PC-9 (cell line): ENCODE measurements around the gene NSMCE1. TPM values are rescaled to one million over a fixed set of nuclear protein-coding genes. Genes with fewer than 3 reads are reported as not detected.

Experiments
- BruUV-seq: library from RNA; stranded (reverse); fragments of 400-500 nt; replicated peaks from 2 replicates; lab custom pipeline; 2021; lab: Mats Ljungman, UMichigan
- CTCF ChIA-PET: fragments of 300-600 bp; sonication (Branson Sonifier 250); formaldehyde crosslinking; loops from one replicate; lab custom pipeline; 2022; ENCODE audit warnings: antibody characterized with exemption; lab: Charles Lee
- POLR2A ChIA-PET: fragments of 300-600 bp; sonication (Branson Sonifier 250); formaldehyde crosslinking; loops from one replicate; lab custom pipeline; 2022; ENCODE audit warnings: antibody characterized with exemption; ENCODE audit not compliant: unreplicated experiment; lab: Charles Lee
- DNase-seq, 2 experiments: peaks; one replicate each; pipeline versions ENCODE4 v3.0.0 to v3.0.0-alpha.2; 2015 to 2022; ENCODE audit warnings: mixed read lengths in 1 of 2
- H2AFZ ChIP-seq: fragments of 200-600 bp; sonication (generic); 2 replicates; pipeline ENCODE4 v1.8.1; 2017; ENCODE audit warnings: antibody characterized with exemption
- H3F3A ChIP-seq: fragments of 200-600 bp; sonication (generic); 2 replicates; pipeline ENCODE4 v1.8.1; 2017; ENCODE audit warnings: antibody characterized with exemption, mild to moderate bottlenecking, low read depth; ENCODE audit not compliant: insufficient read depth
- H3K27ac ChIP-seq: fragments of 200-600 bp; sonication (generic); 2 replicates; pipeline ENCODE4 v1.6.1; 2016; ENCODE audit warnings: mixed run types
- H3K27me3 ChIP-seq: fragments of 200-600 bp; sonication (generic); 2 replicates; pipeline ENCODE4 v1.6.1; 2016; ENCODE audit warnings: low read depth, mixed run types; ENCODE audit not compliant: insufficient read depth
- H3K36me3 ChIP-seq: fragments of 200-600 bp; sonication (generic); 2 replicates; pipeline ENCODE4 v1.6.1; 2016; ENCODE audit warnings: low read depth, mixed run types
- H3K4me1 ChIP-seq: fragments of 200-600 bp; sonication (generic); replicated peaks from 2 replicates; pipeline ENCODE4 v1.6.1; 2016; ENCODE audit warnings: mixed run types; ENCODE audit not compliant: insufficient read depth
- H3K4me2 ChIP-seq: fragments of 200-600 bp; sonication (generic); 2 replicates; pipeline ENCODE4 v1.6.1; 2017; ENCODE audit warnings: mixed run types
- H3K4me3 ChIP-seq: fragments of 200-600 bp; sonication (generic); 2 replicates; pipeline ENCODE4 v1.6.1; 2016; ENCODE audit warnings: mixed run types
- H3K79me2 ChIP-seq: fragments of 200-600 bp; sonication (generic); 2 replicates; pipeline ENCODE4 v1.6.1; 2017; ENCODE audit warnings: low read depth, mixed run types
- H3K9me2 ChIP-seq: fragments of 200-600 bp; sonication (generic); 2 replicates; pipeline ENCODE4 v1.8.1; 2017; ENCODE audit warnings: mild to moderate bottlenecking; ENCODE audit not compliant: insufficient read depth
- H3K9me3 ChIP-seq: fragments of 200-600 bp; sonication (generic); 2 replicates; pipeline ENCODE4 v1.8.1; 2016; ENCODE audit warnings: low read depth; ENCODE audit not compliant: insufficient read depth
- H4K20me1 ChIP-seq: fragments of 200-600 bp; sonication (generic); 2 replicates; pipeline ENCODE4 v1.8.1; 2017; ENCODE audit not compliant: insufficient read depth
- CTCF ChIP-seq: fragments of 200-600 bp; sonication (generic); conservative IDR thresholded peaks from 2 replicates; pipeline ENCODE4 v1.6.1; 2017; ENCODE audit warnings: mixed run types, antibody characterized with exemption, mild to moderate bottlenecking, moderate library complexity
- EZH2 ChIP-seq: fragments of 200-600 bp; sonication (generic); IDR thresholded peaks from 2 replicates; pipeline ENCODE4 v1.8.0; 2017; ENCODE audit warnings: antibody characterized with exemption, low read depth
- intact Hi-C: fragments of 100-400 bp; cut with micrococcal nuclease; formaldehyde crosslinking; loops from one replicate; pipeline ENCODE4 v1.10.0; 2022; ENCODE audit not compliant: unreplicated experiment
- total RNA-seq: library from RNA; stranded (reverse); gene quantifications from 2 replicates; pipeline ENCODE4 v1.2.3, GENCODE V29; 2021

The NSMCE1 gene
- total RNA-seq, 1 experiment from 2014 or later = 114 TPM

GRCh38 chr16:27236635-27237218, 31.8 kb downstream of the NSMCE1 start:
- peaks cover 10% of the 10 kb centered on the region for H3K4me1 ChIP-seq
- H3K36me3 ChIP-seq = peaks cover 13% of the 10 kb centered on the region; the same call in 1 of the 2 replicates
- no peak overlapping the region for H3K4me3 ChIP-seq
- H4K20me1 ChIP-seq = no peaks in the 10 kb centered on the region
- DNase-seq = no peak
- intact Hi-C loops = no loop called here
- CTCF ChIA-PET = no interaction called here
- H3K79me2 ChIP-seq = peaks cover 8% of the 10 kb centered on the region; the same call in 1 of the 2 replicates
- H3K9me2 ChIP-seq = no peaks in the 10 kb centered on the region
- no peak overlapping the region for H3K4me2 ChIP-seq
- H2AFZ ChIP-seq = no peak overlapping the region
- H3K27me3 ChIP-seq = no peaks in the 10 kb centered on the region
- POLR2A ChIA-PET = interaction anchor here (0.6 kb wide), 1 partner anchor 42 kb away, joined by 4 read pairs; no protein-coding TSS in a partner anchor
- no peaks in the 10 kb centered on the region for H3K9me3 ChIP-seq
- TF ChIP-seq CTCF = no peak
- no peak for TF ChIP-seq EZH2
- peaks cover 8% of the 10 kb centered on the region; the same call in 1 of the 2 replicates for H3F3A ChIP-seq
- H3K27ac ChIP-seq = no peak overlapping the region
- no TSS peak for BruUV-seq

GRCh38 chr16:27235938-27236245, 32.7 kb downstream of the NSMCE1 start:
- H2AFZ ChIP-seq = no peak overlapping the region
- intact Hi-C loops = loop anchor here (1.0 to 2.0 kb wide), 5 partner anchors 57 to 221 kb away; no protein-coding TSS in a partner anchor

More at GRCh38 chr16:27235938-27236245, 32.7 kb downstream of the NSMCE1 start:
- H3K4me3 ChIP-seq = no peak overlapping the region
- POLR2A ChIA-PET = no interaction called here
- TF ChIP-seq EZH2 = no peak
- TF ChIP-seq CTCF = no peak
- no peak overlapping the region for H3K27ac ChIP-seq
- H3K27me3 ChIP-seq = no peaks in the 10 kb centered on the region
- H3K9me2 ChIP-seq = no peaks in the 10 kb centered on the region
- BruUV-seq = no TSS peak
- no peak overlapping the region for H3K4me2 ChIP-seq
- peaks cover 2% of the 10 kb centered on the region; the same call in 1 of the 2 replicates for H3K4me1 ChIP-seq
- no peaks in the 10 kb centered on the region for H4K20me1 ChIP-seq
- CTCF ChIA-PET = interaction anchor here (0.8 to 2.3 kb wide), 2 partner anchors 92 to 131 kb away, joined by 6 to 34 read pairs; no protein-coding TSS in a partner anchor
- H3F3A ChIP-seq = peaks cover 8% of the 10 kb centered on the region; the same call in 1 of the 2 replicates
- peaks cover 7% of the 10 kb centered on the region; the same call in 1 of the 2 replicates for H3K79me2 ChIP-seq
- H3K9me3 ChIP-seq = no peaks in the 10 kb centered on the region
- H3K36me3 ChIP-seq = peaks cover 13% of the 10 kb centered on the region; the same call in 1 of the 2 replicates
- no peak for DNase-seq
